ENCODE measurements around the gene TSHB.

DNA sequence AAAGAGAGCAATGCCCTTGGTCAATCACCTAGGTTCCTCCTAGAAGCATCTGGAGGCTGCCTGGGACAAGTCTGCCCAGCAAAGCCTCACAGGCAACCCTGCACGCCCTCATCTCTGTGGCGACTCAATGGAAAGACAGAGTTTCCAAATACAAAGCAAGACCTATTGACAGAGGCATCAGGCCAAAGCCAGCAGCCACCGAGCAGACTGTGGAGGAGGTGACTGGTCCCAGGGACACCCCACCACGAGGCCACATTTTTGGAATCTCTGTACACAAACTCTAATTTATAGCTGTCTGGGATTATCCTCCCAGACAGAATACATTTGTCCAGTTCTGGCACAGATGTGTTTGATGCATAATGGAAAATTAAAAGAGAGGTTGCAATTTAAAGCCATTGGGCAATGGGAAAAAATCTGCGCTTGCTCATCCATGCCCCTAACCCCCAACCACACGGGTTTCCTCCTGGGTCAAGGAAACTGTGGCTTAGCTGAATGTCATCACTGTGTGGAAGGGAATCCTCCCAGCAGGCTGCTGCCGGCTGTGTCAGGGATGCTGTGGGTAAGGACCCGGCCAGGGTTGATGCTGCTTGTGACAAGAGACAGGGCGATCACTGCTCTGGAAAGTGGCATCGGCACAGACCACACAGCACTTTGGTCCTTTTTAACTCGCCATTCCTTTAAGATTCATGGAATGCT lies 45.4 kb downstream of the TSHB start:
- TF ChIP-seq ARNT (IDR thresholded peaks at IDR 0.05) (no peak), BHLHE40 (IDR thresholded peaks at IDR 0.05; ENCODE audit: borderline replicate concordance) (no peak), TARDBP (IDR thresholded peaks at IDR 0.05) (no peak), FOXK2 (IDR thresholded peaks at IDR 0.05) (no peak), FOXA1 (IDR thresholded peaks at IDR 0.05) (no peak), SP1 (IDR thresholded peaks at IDR 0.05) (no peak), FOXM1 (IDR thresholded peaks at IDR 0.05; ENCODE audit: borderline replicate concordance) (no peak), CTBP1 (IDR thresholded peaks at IDR 0.05; ENCODE audit: borderline replicate concordance) (no peak), L3MBTL2 (conservative IDR thresholded peaks at IDR 0.05) (no peak), HDGF (IDR thresholded peaks at IDR 0.05; ENCODE audit: borderline replicate concordance) (no peak), ZNF384 (IDR thresholded peaks at IDR 0.05) (no peak), LEF1 (IDR thresholded peaks at IDR 0.05; ENCODE audit: borderline replicate concordance) (no peak)
- TF ChIP-seq, protein P1, sequence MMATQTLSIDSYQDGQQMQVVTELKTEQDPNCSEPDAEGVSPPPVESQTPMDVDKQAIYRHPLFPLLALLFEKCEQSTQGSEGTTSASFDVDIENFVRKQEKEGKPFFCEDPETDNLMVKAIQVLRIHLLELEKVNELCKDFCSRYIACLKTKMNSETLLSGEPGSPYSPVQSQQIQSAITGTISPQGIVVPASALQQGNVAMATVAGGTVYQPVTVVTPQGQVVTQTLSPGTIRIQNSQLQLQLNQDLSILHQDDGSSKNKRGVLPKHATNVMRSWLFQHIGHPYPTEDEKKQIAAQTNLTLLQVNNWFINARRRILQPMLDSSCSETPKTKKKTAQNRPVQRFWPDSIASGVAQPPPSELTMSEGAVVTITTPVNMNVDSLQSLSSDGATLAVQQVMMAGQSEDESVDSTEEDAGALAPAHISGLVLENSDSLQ (IDR thresholded peaks at IDR 0.05) = no peak

Data from HEK293T (cell line).